ENCODE data around the gene PPP2R3C.
A peak's percentile ranks its signal among the peaks of the same experiment; 100 is the strongest.
"Not testable (repeated sequence)": the region's sequence is repeated elsewhere in the genome, so short reads cannot be mapped to it uniquely, and the experiment has no call there.

PPP2R3C gene

DNA sequence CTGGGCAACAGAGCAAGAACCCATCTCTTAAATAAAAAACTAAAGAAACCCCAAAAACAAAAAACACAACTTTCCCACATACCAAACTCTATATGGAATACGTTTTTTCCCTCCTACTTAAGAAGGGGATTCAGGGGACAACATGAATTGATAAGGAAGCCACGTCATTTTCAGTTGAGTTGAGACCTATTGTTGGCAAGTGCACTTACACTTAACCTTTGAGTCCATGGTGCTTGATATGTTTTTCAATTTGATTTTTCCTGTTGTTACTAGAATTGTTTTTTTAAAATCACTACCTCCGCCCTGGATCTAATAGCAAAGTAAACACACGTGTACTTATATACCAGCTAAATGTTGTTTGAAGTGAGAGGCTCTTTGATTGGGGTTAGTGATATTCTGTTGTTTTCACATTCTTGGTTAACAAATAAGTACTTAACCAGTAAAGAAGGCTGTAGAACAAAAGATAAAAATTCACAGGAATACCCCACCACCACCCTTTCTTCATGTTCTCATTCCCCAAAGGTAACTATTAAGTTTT, 73.7 kb downstream of the PPP2R3C start:
- no peaks in the 10 kb centered on the region for H3K27me3 ChIP-seq (ENCODE audit: insufficient read depth, low read length)
- H3K4me1 ChIP-seq (ENCODE audit: insufficient read depth, low read length), result no peaks in the 10 kb centered on the region
- H3K4me3 ChIP-seq (ENCODE audit: low read length), result no peak overlapping the region
- H3K9ac ChIP-seq (ENCODE audit: low read depth, low read length), result no peak overlapping the region
- no peaks in the 10 kb centered on the region for H3K9me3 ChIP-seq (ENCODE audit: insufficient read depth, low read depth, low read length)
- H3K27ac ChIP-seq (ENCODE audit: low read length), result no peak overlapping the region
- 0 out of 2 replicates have a peak, but pooled peaks cover 6% of the 10 kb centered on the region for H3K36me3 ChIP-seq (ENCODE audit: insufficient read depth, low read depth, low read length)

DNA sequence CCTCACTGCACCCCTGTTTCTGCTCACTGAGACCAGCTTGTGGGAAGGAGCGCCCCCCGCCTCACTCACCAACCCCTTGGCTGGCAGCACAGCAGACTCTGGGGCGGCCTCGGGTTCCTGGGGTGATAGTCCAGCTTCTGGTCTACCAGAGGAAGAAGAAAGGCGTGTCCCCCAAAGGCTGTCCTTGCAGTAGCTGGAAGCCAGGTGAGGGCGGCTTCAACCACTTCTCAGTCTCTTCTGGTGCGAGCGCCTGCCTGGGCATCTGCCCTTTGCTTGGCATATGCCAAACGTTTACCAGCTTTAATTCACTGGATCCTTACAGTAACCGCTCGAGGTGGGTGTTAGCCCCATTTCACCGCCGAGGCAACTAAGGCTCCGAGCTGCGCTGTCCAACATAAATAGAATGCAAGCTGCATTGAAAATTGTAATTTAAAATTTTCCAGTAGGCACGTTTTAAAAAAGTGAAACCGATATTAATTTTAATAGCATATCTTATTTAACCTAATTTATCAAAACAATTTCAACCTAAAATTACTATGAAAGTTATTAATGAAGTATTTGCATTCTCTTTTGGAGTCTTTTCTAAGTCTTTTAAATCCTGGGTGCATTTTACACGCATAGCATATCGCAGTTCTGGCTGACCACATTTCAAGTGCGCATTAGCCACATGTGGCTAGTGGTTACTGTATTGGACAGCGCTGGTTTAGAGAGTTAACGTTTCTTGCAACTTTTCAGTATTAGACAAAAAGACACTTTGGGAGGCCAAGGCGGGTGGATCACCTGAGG, 74.8 kb downstream of the PPP2R3C start:
- Histone ChIP-seq H3K4me1 (ENCODE audit: insufficient read depth, low read length) (no peaks in the 10 kb centered on the region), H3K9ac (ENCODE audit: low read depth, low read length) (peak overlapping the region; percentile 91), H3K27ac (ENCODE audit: low read length) (no peak overlapping the region), H3K4me3 (ENCODE audit: low read length) (peak overlapping the region; percentile 87), H3K27me3 (ENCODE audit: insufficient read depth, low read length) (no peaks in the 10 kb centered on the region), H3K9me3 (ENCODE audit: insufficient read depth, low read depth, low read length) (no peaks in the 10 kb centered on the region), H3K36me3 (ENCODE audit: insufficient read depth, low read depth, low read length) (0 out of 2 replicates have a peak, but pooled peaks cover 6% of the 10 kb centered on the region)

- Histone ChIP-seq H3K4me1 (ENCODE audit: insufficient read depth, low read length) (no peaks in the 10 kb centered on the region), H3K27me3 (ENCODE audit: insufficient read depth, low read length) (no peaks in the 10 kb centered on the region), H3K9me3 (ENCODE audit: insufficient read depth, low read depth, low read length) (no peaks in the 10 kb centered on the region), H3K4me3 (ENCODE audit: low read length) (peak within 1 kb of the TSS; percentile 89), H3K36me3 (ENCODE audit: insufficient read depth, low read depth, low read length) (no peaks in the 10 kb centered on the region), H3K27ac (ENCODE audit: low read length) (peak within 1 kb of the TSS; percentile 40), H3K9ac (ENCODE audit: low read depth, low read length) (peak within 1 kb of the TSS; percentile 91)
Measured at GRCh38 chr14:35046048-35046750, 75.6 kb downstream of the PPP2R3C start, which contains the start of gene FAM177A1. Gene FAM177A1, plus strand, starts transcription at chr14:35046272. Its CDS starts 192 bp downstream, at chr14:35046464.

- Histone ChIP-seq H3K27ac (ENCODE audit: low read length) (peak overlapping the region; percentile 40), H3K4me3 (ENCODE audit: low read length) (peak overlapping the region; percentile 89), H3K27me3 (ENCODE audit: insufficient read depth, low read length) (no peaks in the 10 kb centered on the region), H3K4me1 (ENCODE audit: insufficient read depth, low read length) (no peaks in the 10 kb centered on the region), H3K9me3 (ENCODE audit: insufficient read depth, low read depth, low read length) (no peaks in the 10 kb centered on the region), H3K9ac (ENCODE audit: low read depth, low read length) (peak overlapping the region; percentile 83), H3K36me3 (ENCODE audit: insufficient read depth, low read depth, low read length) (no peaks in the 10 kb centered on the region)
Measured at GRCh38 chr14:35045798-35046047, 76.1 kb downstream of the PPP2R3C start.

- no peaks in the 10 kb centered on the region for H3K27me3 ChIP-seq (ENCODE audit: insufficient read depth, low read length)
- no peaks in the 10 kb centered on the region for H3K4me1 ChIP-seq (ENCODE audit: insufficient read depth, low read length)
- no peaks in the 10 kb centered on the region for H3K36me3 ChIP-seq (ENCODE audit: insufficient read depth, low read depth, low read length)
- H3K27ac ChIP-seq (ENCODE audit: low read length), result peak overlapping the region; percentile 40
- peak overlapping the region; percentile 83 for H3K9ac ChIP-seq (ENCODE audit: low read depth, low read length)
- peak overlapping the region; percentile 89 for H3K4me3 ChIP-seq (ENCODE audit: low read length)
- H3K9me3 ChIP-seq (ENCODE audit: insufficient read depth, low read depth, low read length), result no peaks in the 10 kb centered on the region
Measured at GRCh38 chr14:35044939-35045797, 76.6 kb downstream of the PPP2R3C start.

GRCh38 chr14:35043046-35043445, 78.7 kb downstream of the PPP2R3C start:
- no peak overlapping the region for H3K27ac ChIP-seq (ENCODE audit: low read length)
- H3K36me3 ChIP-seq (ENCODE audit: insufficient read depth, low read depth, low read length), result no peaks in the 10 kb centered on the region
- H3K9me3 ChIP-seq (ENCODE audit: insufficient read depth, low read depth, low read length), result no peaks in the 10 kb centered on the region
- no peak overlapping the region for H3K9ac ChIP-seq (ENCODE audit: low read depth, low read length)
- no peak overlapping the region for H3K4me3 ChIP-seq (ENCODE audit: low read length)
- no peaks in the 10 kb centered on the region for H3K4me1 ChIP-seq (ENCODE audit: insufficient read depth, low read length)
- no peaks in the 10 kb centered on the region for H3K27me3 ChIP-seq (ENCODE audit: insufficient read depth, low read length)

- Histone ChIP-seq H3K9ac (ENCODE audit: low read depth, low read length) (no peak overlapping the region), H3K9me3 (ENCODE audit: insufficient read depth, low read depth, low read length) (peaks cover 3% of the 10 kb centered on the region; the same call in 1 of the 2 replicates), H3K4me1 (ENCODE audit: insufficient read depth, low read length) (no peaks in the 10 kb centered on the region), H3K27ac (ENCODE audit: low read length) (no peak overlapping the region), H3K27me3 (ENCODE audit: insufficient read depth, low read length) (no peaks in the 10 kb centered on the region), H3K36me3 (ENCODE audit: insufficient read depth, low read depth, low read length) (no peaks in the 10 kb centered on the region), H3K4me3 (ENCODE audit: low read length) (no peak overlapping the region)
Measured at GRCh38 chr14:35042632-35043031, 79.2 kb downstream of the PPP2R3C start.

GRCh38 chr14:35038312-35038711, 83.5 kb downstream of the PPP2R3C start:
- H3K4me1 ChIP-seq (ENCODE audit: insufficient read depth, low read length); H3K36me3 ChIP-seq (ENCODE audit: insufficient read depth, low read depth, low read length); H3K9ac ChIP-seq (ENCODE audit: low read depth, low read length); H3K27ac ChIP-seq (ENCODE audit: low read length); H3K4me3 ChIP-seq (ENCODE audit: low read length); H3K27me3 ChIP-seq (ENCODE audit: insufficient read depth, low read length): not testable (repeated sequence)
- peaks cover 23% of the 10 kb centered on the region for H3K9me3 ChIP-seq (ENCODE audit: insufficient read depth, low read depth, low read length)
